Measurements from ENCODE around the gene FUT4. TPM values are rescaled to one million over a fixed set of nuclear protein-coding genes. Genes with fewer than 3 reads are reported as not detected.

The FUT4 gene
- total and polyA plus RNA-seq, 8 donors, result 0.58 to 19.7 (median 4.5) TPM

GRCh38 chr11:94586546-94586945, 42.8 kb downstream of the FUT4 start:
- no peak for DNase-seq
- H3K4me1 ChIP-seq, result peaks cover 0 to 7% (median 0%) of the 10 kb centered on the region in 4 donors
- no peak overlapping the region for H3K4me3 ChIP-seq
- no peak overlapping the region for H3K27ac ChIP-seq
- H3K36me3 ChIP-seq, result peaks cover 0 to 33% (median 28%) of the 10 kb centered on the region in 4 donors
- TF ChIP-seq POLR2AphosphoS5 (IDR thresholded peaks at IDR 0.05) (no peak), POLR2A (IDR thresholded peaks at IDR 0.05) (no peak), EP300 (IDR thresholded peaks at IDR 0.05) (no peak), CTCF (IDR thresholded peaks at IDR 0.05) (no peak)
- WGBS, 5 donors, result 63 to 86% (median 78%) methylated on average over 5 of the region's 5 CpGs
- intact Hi-C loops (cut with DNase I; ENCODE audit: low total_unique reads), result no loop called here
- H3K9me3 ChIP-seq, result no peaks in the 10 kb centered on the region
- H3K27me3 ChIP-seq, result no peaks in the 10 kb centered on the region

GRCh38 chr11:94586978-94587377, 43.3 kb downstream of the FUT4 start:
- WGBS, 5 donors, result 57 to 79% (median 76%) methylated on average over 5 of the region's 5 CpGs
- peaks cover 0 to 7% (median 0%) of the 10 kb centered on the region in 4 donors for H3K4me1 ChIP-seq
- H3K36me3 ChIP-seq, result peaks cover 0 to 35% (median 29%) of the 10 kb centered on the region in 4 donors
- TF ChIP-seq CTCF (IDR thresholded peaks at IDR 0.05), result no peak
- no peak for TF ChIP-seq POLR2AphosphoS5 (IDR thresholded peaks at IDR 0.05)
- TF ChIP-seq EP300 (IDR thresholded peaks at IDR 0.05), result no peak
- no peak for TF ChIP-seq POLR2A (IDR thresholded peaks at IDR 0.05)
- intact Hi-C loops (cut with DNase I; ENCODE audit: low total_unique reads), result no loop called here
- no peak for DNase-seq
- H3K9me3 ChIP-seq, result no peaks in the 10 kb centered on the region
- no peak overlapping the region for H3K27ac ChIP-seq
- no peaks in the 10 kb centered on the region for H3K27me3 ChIP-seq
- H3K4me3 ChIP-seq, result no peak overlapping the region

GRCh38 chr11:94588366-94588942, 44.7 kb downstream of the FUT4 start:
- TF ChIP-seq POLR2A (IDR thresholded peaks at IDR 0.05) (no peak), EP300 (IDR thresholded peaks at IDR 0.05) (no peak), CTCF (IDR thresholded peaks at IDR 0.05) (no peak), POLR2AphosphoS5 (IDR thresholded peaks at IDR 0.05) (no peak)
- Histone ChIP-seq H3K36me3 (peaks cover 0 to 38% (median 29%) of the 10 kb centered on the region in 4 donors), H3K4me1 (peaks cover 0 to 14% (median 0%) of the 10 kb centered on the region in 4 donors), H3K4me3 (no peak overlapping the region), H3K27me3 (no peaks in the 10 kb centered on the region), H3K9me3 (no peaks in the 10 kb centered on the region), H3K27ac (no peak overlapping the region)
- WGBS, 5 donors, result 32 to 53% (median 45%) methylated on average over 2 of the region's 2 CpGs
- intact Hi-C loops (cut with DNase I; ENCODE audit: low total_unique reads), result no loop called here
- no peak for DNase-seq

GRCh38 chr11:94590352-94591041, 46.8 kb downstream of the FUT4 start:
- H3K27ac ChIP-seq, result no peak overlapping the region
- intact Hi-C loops (cut with DNase I; ENCODE audit: low total_unique reads), result no loop called here
- H3K9me3 ChIP-seq, result no peaks in the 10 kb centered on the region
- no peak overlapping the region for H3K4me3 ChIP-seq
- H3K4me1 ChIP-seq, result peaks cover 0 to 7% (median 0%) of the 10 kb centered on the region in 4 donors
- peaks cover 0 to 58% (median 41%) of the 10 kb centered on the region in 4 donors for H3K36me3 ChIP-seq
- DNase-seq, result no peak
- H3K27me3 ChIP-seq, result no peaks in the 10 kb centered on the region
- 55 to 73% (median 72%) methylated on average over 6 of the region's 6 CpGs for WGBS, 5 donors
- no peak for TF ChIP-seq EP300 (IDR thresholded peaks at IDR 0.05)
- TF ChIP-seq POLR2A (IDR thresholded peaks at IDR 0.05), result no peak
- TF ChIP-seq CTCF (IDR thresholded peaks at IDR 0.05), result no peak
- TF ChIP-seq POLR2AphosphoS5 (IDR thresholded peaks at IDR 0.05), result no peak

Data from stomach (tissue), 9 donors.